Hepatocyte (in vitro differentiated cells): ENCODE results near the gene MEX3A. TPM values are rescaled to one million over a fixed set of nuclear protein-coding genes. Genes with fewer than 3 reads are reported as not detected.

Experiments
- DNase-seq: peaks from one replicate; pipeline ENCODE4 v3.0.0-alpha.2; 2016; ENCODE audit warnings: low spot score
- H2AFZ ChIP-seq: fragments of 200-600 bp; sonication (generic); 2 replicates; pipeline ENCODE4 v1.6.0; 2016; ENCODE audit warnings: antibody characterized with exemption, mild to moderate bottlenecking
- H3K27ac ChIP-seq: fragments of 200-600 bp; sonication (generic); 2 replicates; pipeline ENCODE4 v1.5.1; 2016; ENCODE audit warnings: mild to moderate bottlenecking
- H3K27me3 ChIP-seq: fragments of 200-600 bp; sonication (generic); 2 replicates; pipeline ENCODE4 v1.6.1; 2016
- H3K36me3 ChIP-seq: fragments of 200-600 bp; sonication (generic); replicated peaks from 2 replicates; pipeline ENCODE4 v1.5.1; 2016; ENCODE audit warnings: low read depth; ENCODE audit not compliant: insufficient read depth
- H3K4me1 ChIP-seq: fragments of 200-600 bp; sonication (generic); 2 replicates; pipeline ENCODE4 v1.5.1; 2016; ENCODE audit warnings: mild to moderate bottlenecking, moderate library complexity; ENCODE audit not compliant: insufficient read depth
- H3K4me2 ChIP-seq: fragments of 200-600 bp; sonication (generic); 2 replicates; pipeline ENCODE4 v1.6.0; 2016
- H3K4me3 ChIP-seq: fragments of 200-600 bp; sonication (generic); 2 replicates; pipeline ENCODE4 v1.5.1; 2016; ENCODE audit warnings: mild to moderate bottlenecking
- H3K79me2 ChIP-seq: fragments of 200-600 bp; sonication (generic); 2 replicates; pipeline ENCODE4 v1.6.0; 2017; ENCODE audit warnings: mild to moderate bottlenecking
- H3K9me2 ChIP-seq: fragments of 200-600 bp; sonication (generic); replicated peaks from 2 replicates; pipeline ENCODE4 v1.6.0; 2017; ENCODE audit warnings: mild to moderate bottlenecking; ENCODE audit not compliant: insufficient read depth
- H3K9me3 ChIP-seq: fragments of 200-600 bp; sonication (generic); 2 replicates; pipeline ENCODE4 v1.5.1; 2016; ENCODE audit warnings: low read depth, mild to moderate bottlenecking
- H4K20me1 ChIP-seq: fragments of 200-600 bp; sonication (generic); 2 replicates; pipeline ENCODE4 v1.6.0; 2016; ENCODE audit warnings: mild to moderate bottlenecking; ENCODE audit not compliant: insufficient read depth, poor library complexity, severe bottlenecking
- EZH2 ChIP-seq: fragments of 200-600 bp; sonication (generic); IDR thresholded peaks from 2 replicates; pipeline ENCODE4 v1.6.1; 2016; ENCODE audit warnings: antibody characterized with exemption, mild to moderate bottlenecking, borderline replicate concordance
- EZH2phosphoT487 ChIP-seq: fragments of 200-600 bp; sonication (generic); IDR thresholded peaks from one replicate; pipeline ENCODE4 v1.6.1; 2018; ENCODE audit warnings: antibody characterized with exemption, mild to moderate bottlenecking, low read depth, moderate library complexity; ENCODE audit not compliant: unreplicated experiment, severe bottlenecking
- WGBS: methylation state at CpG from one replicate; pipeline ENCODE4 v1.1.6; 2016; ENCODE audit warnings: low lambda C conversion rate; ENCODE audit errors: missing lambda C conversion rate; 5-methylcytosine and 5-hydroxymethylcytosine counted together
- polyA plus RNA-seq: library from polyadenylated mRNA; unstranded; fragments of >200 nt; fragmentation: Nextera tagmentation; extraction: Ambion mirVana; gene quantifications from 2 replicates; pipeline ENCODE4 v1.2.1, GENCODE V29; 2016
- total RNA-seq: library from RNA; depleted of rRNA; stranded (reverse); fragments of >200 nt; gene quantifications from 2 replicates; pipeline ENCODE4 v1.2.3, GENCODE V29; 2014
- TF ChIP-seq, protein P1 (sequence below): fragments of 200-600 bp; sonication (generic); IDR thresholded peaks from 2 replicates; pipeline ENCODE4 v1.5.1; 2016; ENCODE audit warnings: antibody characterized with exemption, mild to moderate bottlenecking; ENCODE audit not compliant: poor library complexity

MEX3A gene
- total and polyA plus RNA-seq, 2 experiments from 2014 or later: 9.3 to 12.0 TPM

DNA sequence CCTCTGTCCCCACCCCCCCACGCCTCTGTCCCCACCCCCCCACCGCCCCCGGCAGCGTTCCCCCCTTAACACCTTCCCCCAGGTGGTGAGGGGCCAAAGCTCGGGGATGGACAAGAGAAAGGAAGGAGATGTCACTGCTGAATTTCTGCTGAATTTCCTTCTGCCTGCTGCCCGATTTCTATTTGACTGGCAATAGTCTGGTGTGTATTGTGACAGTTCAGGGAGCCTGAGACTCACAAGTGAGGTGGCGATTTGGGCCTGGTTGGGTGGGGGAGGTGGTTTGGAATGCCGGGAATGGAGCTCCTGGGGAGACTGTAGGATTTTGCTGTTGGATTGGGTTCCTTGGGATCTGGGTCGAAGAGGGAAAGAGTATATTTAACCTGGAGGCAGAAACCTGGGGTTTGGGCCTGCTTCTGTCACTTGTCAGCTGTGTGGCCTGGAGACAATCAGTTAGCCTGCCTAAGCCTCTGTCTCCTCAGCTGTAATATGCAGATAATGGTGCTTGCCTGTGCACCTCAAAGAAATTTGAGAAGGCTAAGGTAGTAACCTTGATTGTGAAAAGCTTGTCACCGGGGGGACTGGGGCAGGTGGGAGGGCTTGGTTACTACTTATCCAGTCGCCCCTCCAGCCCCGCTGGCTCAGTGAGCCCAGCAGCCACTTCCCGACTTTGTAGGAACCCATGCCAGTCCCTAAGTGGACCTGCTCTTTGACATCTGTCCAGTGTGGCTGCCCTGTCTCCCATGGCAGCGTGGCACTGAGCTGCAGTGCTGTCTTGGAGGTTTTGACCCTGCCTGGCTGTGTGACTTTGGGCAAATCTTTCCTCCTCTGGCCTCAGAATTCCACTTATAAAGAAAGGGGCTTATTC lies 24.6 kb upstream of the MEX3A start:
- Histone ChIP-seq H3K4me1 (peaks cover 57% of the 10 kb centered on the region), H3K9me2 (no peaks in the 10 kb centered on the region)
- WGBS: 28% methylated on average over 13 of the region's 14 CpGs

DNA sequence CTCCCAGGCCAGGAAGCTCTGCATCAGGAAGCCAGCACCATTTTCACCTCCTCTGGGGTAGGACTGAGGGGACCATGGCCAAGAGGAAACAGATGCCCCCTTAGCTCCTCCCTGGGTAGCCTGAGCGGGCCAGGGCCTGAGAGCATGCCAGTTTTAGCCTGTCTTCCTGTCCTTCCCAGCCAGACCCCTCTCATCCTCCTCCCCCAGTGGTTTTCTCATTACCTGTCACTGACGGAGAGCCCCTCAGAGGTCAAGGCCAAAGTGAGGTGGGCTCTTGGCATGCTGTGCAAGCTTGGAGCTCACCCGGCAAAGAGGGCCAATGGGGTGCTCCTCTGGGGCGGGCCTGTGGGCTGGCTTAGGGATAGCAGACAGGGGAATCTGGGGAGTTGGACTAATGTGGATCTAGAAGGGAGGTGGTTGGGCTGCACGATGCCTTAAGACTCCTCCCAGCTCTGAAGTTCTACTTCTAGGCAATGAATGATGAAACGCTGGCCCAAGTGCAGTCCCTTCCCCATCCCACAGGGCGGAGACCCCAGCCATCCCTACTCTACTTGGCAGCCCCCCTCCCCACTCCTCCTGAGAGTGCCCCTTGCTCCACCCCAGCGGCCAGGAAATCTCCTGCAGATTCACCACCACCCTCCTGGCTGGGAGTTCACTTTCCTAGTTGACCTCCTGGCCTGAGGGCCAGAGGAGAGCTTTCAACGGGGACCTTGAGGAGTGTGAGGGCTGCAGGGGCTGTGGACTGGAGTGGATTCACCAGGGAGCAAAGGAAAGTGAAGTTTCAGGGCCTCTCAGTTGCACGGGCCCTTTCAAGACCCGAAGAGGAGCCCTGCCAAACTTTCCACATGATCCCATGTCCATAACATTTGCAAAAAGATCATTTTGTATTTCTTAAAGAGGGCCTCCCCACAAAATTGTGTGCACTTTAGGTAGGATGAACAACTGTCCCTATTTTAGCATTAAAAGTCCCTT lies 22.9 kb upstream of the MEX3A start:
- Histone ChIP-seq H3K4me1 (peaks cover 61% of the 10 kb centered on the region), H3K9me3 (no peaks in the 10 kb centered on the region), H4K20me1 (no peaks in the 10 kb centered on the region), H3K9me2 (no peaks in the 10 kb centered on the region), H2AFZ (no peak overlapping the region), H3K36me3 (no peaks in the 10 kb centered on the region), H3K79me2 (peaks cover 57% of the 10 kb centered on the region), H3K4me2 (peak overlapping the region; percentile 69), H3K27me3 (no peaks in the 10 kb centered on the region), H3K27ac (peak overlapping the region; percentile 99), H3K4me3 (no peak overlapping the region)
- TF ChIP-seq EZH2 (no peak), EZH2phosphoT487 (no peak)
- TF ChIP-seq, protein P1, sequence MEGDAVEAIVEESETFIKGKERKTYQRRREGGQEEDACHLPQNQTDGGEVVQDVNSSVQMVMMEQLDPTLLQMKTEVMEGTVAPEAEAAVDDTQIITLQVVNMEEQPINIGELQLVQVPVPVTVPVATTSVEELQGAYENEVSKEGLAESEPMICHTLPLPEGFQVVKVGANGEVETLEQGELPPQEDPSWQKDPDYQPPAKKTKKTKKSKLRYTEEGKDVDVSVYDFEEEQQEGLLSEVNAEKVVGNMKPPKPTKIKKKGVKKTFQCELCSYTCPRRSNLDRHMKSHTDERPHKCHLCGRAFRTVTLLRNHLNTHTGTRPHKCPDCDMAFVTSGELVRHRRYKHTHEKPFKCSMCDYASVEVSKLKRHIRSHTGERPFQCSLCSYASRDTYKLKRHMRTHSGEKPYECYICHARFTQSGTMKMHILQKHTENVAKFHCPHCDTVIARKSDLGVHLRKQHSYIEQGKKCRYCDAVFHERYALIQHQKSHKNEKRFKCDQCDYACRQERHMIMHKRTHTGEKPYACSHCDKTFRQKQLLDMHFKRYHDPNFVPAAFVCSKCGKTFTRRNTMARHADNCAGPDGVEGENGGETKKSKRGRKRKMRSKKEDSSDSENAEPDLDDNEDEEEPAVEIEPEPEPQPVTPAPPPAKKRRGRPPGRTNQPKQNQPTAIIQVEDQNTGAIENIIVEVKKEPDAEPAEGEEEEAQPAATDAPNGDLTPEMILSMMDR: no peak
- no peak for DNase-seq
- 67% methylated on average over 11 of the region's 11 CpGs for WGBS

More for the DNA sequence above, 24.6 kb upstream of the MEX3A start:
- Histone ChIP-seq H3K79me2 (peaks cover 47% of the 10 kb centered on the region), H3K9me3 (no peaks in the 10 kb centered on the region), H3K4me3 (no peak overlapping the region), H2AFZ (no peak overlapping the region), H3K36me3 (no peaks in the 10 kb centered on the region), H3K27ac (peak overlapping the region; percentile 99), H3K4me2 (peak overlapping the region; percentile 69), H3K27me3 (no peaks in the 10 kb centered on the region), H4K20me1 (no peaks in the 10 kb centered on the region)
- no peak for DNase-seq
- TF ChIP-seq, protein P1: no peak
- no peak for TF ChIP-seq EZH2
- no peak for TF ChIP-seq EZH2phosphoT487

DNA sequence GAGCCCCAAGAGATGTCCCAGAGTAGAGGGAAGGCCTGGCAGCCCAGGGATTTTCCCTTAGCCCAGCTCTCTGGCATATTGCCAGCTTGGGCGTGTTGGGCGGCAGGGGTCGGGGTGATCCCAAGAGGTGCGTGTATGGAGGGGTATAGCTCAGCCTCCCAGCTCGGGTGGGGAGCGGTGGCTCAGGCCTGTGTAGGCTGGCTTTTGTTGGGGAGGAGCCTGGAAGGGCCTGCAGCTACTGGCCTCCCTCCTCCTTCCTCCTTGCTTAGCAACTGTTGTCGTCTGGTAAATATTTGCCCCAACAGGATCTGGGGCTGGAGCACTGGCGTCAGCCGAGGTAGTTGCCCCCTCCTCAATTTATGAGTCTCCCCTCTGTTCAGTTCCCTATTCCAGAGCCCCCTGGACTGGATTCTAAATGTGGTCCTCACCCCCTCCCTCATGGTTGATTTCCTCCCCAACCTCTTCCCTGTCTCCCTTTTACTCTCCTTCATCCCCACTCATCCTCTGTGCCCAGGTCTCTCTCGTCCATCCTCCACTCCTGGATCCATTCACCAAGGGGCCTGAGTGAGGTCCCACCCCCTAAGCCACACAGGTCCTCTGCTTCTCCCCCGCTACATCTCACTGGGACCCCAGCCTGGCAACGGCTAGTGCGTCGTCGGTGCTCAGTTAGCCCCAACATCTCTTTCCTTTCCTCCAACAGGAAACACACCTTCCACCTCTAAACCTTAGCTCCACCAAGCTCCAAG lies 22.0 kb upstream of the MEX3A start:
- no peak for TF ChIP-seq EZH2
- TF ChIP-seq, protein P1: no peak
- TF ChIP-seq EZH2phosphoT487: no peak
- Histone ChIP-seq H3K79me2 (peaks cover 64% of the 10 kb centered on the region), H3K36me3 (no peaks in the 10 kb centered on the region), H3K27ac (peak overlapping the region; percentile 99), H3K4me2 (peak overlapping the region; percentile 69), H3K4me1 (peaks cover 62% of the 10 kb centered on the region), H3K4me3 (no peak overlapping the region), H3K27me3 (no peaks in the 10 kb centered on the region), H3K9me2 (no peaks in the 10 kb centered on the region), H3K9me3 (no peaks in the 10 kb centered on the region), H4K20me1 (no peaks in the 10 kb centered on the region), H2AFZ (no peak overlapping the region)
- 48% methylated on average over 15 of the region's 15 CpGs for WGBS
- DNase-seq: peak; percentile 91
